Upper lobe of right lung (tissue), 1 donor: ENCODE results near the gene SSR1. TPM values are rescaled to one million over a fixed set of nuclear protein-coding genes. Genes with fewer than 3 reads are reported as not detected.
A peak's percentile ranks its signal among the peaks of the same experiment; 100 is the strongest.

Experiments
- ATAC-seq: fragments of 200-7000 bp; cut with Tn5 transposase; one replicate; pipeline ENCODE4 v1.9.1; 2020; ENCODE audit warnings: mild to moderate bottlenecking, moderate library complexity
- DNase-seq: peaks from one replicate; pipeline ENCODE4 v3.0.0-alpha.2; 2020
- H3K27ac ChIP-seq: fragments of 200-600 bp; one replicate; pipeline ENCODE4 v1.8.0; 2022
- H3K27me3 ChIP-seq: fragments of 200-600 bp; one replicate; pipeline ENCODE4 v1.8.0; 2022; ENCODE audit warnings: mild to moderate bottlenecking
- H3K36me3 ChIP-seq: fragments of 200-600 bp; one replicate; pipeline ENCODE4 v1.8.0; 2022
- H3K4me1 ChIP-seq: fragments of 200-600 bp; one replicate; pipeline ENCODE4 v1.8.0; 2022
- H3K4me3 ChIP-seq: fragments of 200-600 bp; one replicate; pipeline ENCODE4 v1.8.0; 2022; ENCODE audit warnings: mild to moderate bottlenecking
- H3K9me3 ChIP-seq: fragments of 200-600 bp; one replicate; pipeline ENCODE4 v1.8.0; 2022
- intact Hi-C: fragments of 100-400 bp; cut with DNase I; formaldehyde crosslinking; loops from one replicate; pipeline ENCODE4 v1.11.0; 2022
- total RNA-seq: library from RNA; stranded (reverse); fragmentation: NEBNext Ultra II Directional; extraction: Animal tissue kit (Norgen Biotek cat#: 25700); gene quantifications from one replicate; pipeline ENCODE4 v1.2.1, GENCODE V29; 2021
- TF ChIP-seq, protein P1 (sequence below): fragments of 200-600 bp; IDR thresholded peaks from one replicate; pipeline ENCODE4 v1.8.0; 2022; ENCODE audit warnings: antibody characterized with exemption
- donor health status: DM: no; HTN: yes; CAD: no; lungs with severe emphysema.

The SSR1 gene
- total RNA-seq, 1 donor from 2014 or later: 128 TPM

DNA sequence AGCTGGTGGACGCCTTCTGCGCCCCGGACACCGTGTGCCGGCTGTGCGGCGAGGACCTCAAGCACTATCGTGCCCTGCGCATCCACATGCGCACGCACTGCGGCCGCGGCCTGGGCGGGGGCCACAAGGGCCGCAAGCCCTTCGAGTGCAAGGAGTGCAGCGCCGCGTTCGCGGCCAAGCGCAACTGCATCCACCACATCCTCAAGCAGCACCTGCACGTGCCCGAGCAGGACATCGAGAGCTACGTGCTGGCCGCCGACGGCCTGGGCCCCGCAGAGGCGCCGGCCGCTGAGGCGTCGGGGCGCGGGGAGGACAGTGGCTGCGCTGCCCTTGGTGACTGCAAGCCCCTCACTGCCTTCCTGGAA lies 82.7 kb downstream of the SSR1 start:
- H3K36me3 ChIP-seq: peaks cover 78% of the 10 kb centered on the region
- TF ChIP-seq, protein P1, sequence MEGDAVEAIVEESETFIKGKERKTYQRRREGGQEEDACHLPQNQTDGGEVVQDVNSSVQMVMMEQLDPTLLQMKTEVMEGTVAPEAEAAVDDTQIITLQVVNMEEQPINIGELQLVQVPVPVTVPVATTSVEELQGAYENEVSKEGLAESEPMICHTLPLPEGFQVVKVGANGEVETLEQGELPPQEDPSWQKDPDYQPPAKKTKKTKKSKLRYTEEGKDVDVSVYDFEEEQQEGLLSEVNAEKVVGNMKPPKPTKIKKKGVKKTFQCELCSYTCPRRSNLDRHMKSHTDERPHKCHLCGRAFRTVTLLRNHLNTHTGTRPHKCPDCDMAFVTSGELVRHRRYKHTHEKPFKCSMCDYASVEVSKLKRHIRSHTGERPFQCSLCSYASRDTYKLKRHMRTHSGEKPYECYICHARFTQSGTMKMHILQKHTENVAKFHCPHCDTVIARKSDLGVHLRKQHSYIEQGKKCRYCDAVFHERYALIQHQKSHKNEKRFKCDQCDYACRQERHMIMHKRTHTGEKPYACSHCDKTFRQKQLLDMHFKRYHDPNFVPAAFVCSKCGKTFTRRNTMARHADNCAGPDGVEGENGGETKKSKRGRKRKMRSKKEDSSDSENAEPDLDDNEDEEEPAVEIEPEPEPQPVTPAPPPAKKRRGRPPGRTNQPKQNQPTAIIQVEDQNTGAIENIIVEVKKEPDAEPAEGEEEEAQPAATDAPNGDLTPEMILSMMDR: no peak
- H3K4me1 ChIP-seq: peaks cover 4% of the 10 kb centered on the region
- H3K9me3 ChIP-seq: no peaks in the 10 kb centered on the region
- H3K27me3 ChIP-seq: no peaks in the 10 kb centered on the region
- no peak for DNase-seq
- peak; percentile 13 for ATAC-seq
- no peak overlapping the region for H3K4me3 ChIP-seq
- no peak overlapping the region for H3K27ac ChIP-seq
- intact Hi-C loops: loop anchor here (10.0 kb wide), 1 partner anchor 126 kb away; the partner anchor contains the start of gene RREB1

DNA sequence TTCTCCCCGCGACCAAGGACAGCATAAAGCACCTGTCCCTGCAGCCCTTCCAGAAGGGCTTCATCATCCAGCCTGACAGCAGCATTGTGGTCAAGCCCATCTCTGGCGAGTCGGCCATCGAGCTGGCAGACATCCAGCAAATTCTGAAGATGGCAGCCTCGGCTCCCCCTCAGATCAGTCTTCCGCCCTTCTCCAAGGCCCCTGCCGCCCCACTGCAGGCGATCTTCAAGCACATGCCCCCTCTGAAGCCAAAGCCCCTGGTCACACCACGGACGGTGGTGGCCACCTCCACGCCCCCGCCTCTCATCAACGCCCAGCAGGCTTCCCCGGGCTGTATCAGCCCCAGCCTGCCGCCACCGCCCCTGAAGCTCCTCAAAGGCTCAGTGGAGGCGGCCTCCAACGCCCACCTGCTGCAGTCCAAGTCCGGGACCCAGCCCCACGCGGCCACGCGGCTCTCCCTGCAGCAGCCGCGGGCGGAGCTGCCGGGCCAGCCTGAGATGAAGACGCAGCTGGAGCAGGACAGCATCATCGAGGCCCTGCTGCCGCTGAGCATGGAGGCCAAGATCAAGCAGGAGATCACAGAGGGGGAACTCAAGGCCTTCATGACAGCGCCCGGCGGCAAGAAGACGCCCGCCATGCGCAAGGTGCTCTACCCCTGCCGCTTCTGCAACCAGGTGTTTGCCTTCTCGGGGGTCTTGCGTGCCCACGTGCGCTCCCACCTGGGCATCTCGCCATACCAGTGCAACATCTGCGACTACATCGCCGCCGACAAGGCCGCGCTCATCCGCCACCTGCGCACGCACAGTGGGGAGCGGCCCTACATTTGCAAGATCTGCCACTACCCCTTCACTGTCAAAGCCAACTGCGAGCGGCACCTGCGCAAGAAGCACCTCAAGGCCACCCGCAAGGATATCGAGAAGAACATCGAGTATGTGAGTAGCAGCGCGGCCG lies 83.3 kb downstream of the SSR1 start:
- TF ChIP-seq, protein P1: no peak
- H3K36me3 ChIP-seq: peaks cover 85% of the 10 kb centered on the region
- no peak for DNase-seq
- H3K4me1 ChIP-seq: peaks cover 4% of the 10 kb centered on the region
- no peak overlapping the region for H3K4me3 ChIP-seq
- intact Hi-C loops: loop anchor here (10.0 kb wide), 1 partner anchor 125 kb away; the partner anchor contains the start of gene RREB1
- no peaks in the 10 kb centered on the region for H3K9me3 ChIP-seq
- no peaks in the 10 kb centered on the region for H3K27me3 ChIP-seq
- no peak overlapping the region for H3K27ac ChIP-seq
- peak; percentile 13 for ATAC-seq

DNA sequence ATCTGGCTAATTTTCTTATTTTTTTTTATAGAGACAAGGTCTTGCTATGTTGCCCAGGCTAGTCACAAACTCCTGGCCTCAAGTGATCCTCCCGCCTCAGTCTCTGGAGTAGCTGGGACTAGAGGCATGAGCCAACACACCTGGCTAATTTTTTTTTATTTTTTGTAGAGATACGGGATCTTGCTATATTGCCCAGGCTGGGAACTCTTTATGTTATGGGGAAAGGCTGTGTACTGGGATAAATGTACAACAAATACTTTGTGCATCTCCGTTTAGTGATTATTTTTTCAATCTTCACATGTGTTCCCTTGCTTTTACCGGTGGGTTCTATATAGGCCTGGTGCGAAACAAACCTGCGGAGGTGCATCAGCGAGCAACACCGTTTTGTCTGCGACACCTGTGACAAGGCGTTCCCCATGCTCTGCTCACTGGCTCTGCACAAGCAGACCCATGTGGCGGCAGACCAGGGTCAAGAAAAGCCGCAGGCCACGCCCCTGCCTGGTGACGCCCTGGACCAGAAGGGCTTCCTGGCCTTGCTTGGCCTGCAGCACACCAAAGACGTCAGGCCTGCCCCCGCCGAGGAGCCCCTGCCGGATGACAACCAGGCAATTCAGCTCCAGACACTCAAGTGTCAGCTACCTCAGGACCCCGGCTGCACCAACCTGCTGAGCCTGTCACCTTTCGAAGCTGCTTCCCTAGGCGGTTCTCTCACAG lies 84.2 kb downstream of the SSR1 start:
- TF ChIP-seq, protein P1: no peak
- ATAC-seq (peak; percentile 18), DNase-seq (no peak)
- Histone ChIP-seq H3K9me3 (no peaks in the 10 kb centered on the region), H3K27me3 (no peaks in the 10 kb centered on the region), H3K36me3 (peaks cover 91% of the 10 kb centered on the region), H3K4me3 (no peak overlapping the region), H3K27ac (no peak overlapping the region), H3K4me1 (peaks cover 4% of the 10 kb centered on the region)
- intact Hi-C loops: no loop called here

DNA sequence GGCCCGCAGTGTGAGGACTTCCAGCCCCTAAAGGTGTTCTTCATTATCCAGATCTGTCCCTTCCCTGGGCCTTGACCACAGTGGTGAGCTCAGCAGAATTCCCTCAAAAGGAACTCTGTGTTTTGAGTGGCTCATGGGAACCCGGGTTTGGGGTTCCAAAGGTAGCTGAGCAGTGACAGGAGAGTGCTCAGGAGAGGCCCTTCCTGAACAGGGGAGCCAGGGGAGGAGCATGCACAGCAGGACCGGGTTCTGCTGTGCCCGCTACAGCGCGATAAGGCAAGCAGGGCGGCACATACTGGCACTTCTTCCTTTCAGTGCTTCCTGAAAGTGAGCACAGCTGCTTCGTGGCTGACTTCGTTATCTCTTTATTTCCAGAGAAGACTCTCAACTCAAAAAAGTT lies 88.3 kb downstream of the SSR1 start:
- peaks cover 13% of the 10 kb centered on the region for H3K4me1 ChIP-seq
- H3K9me3 ChIP-seq: no peaks in the 10 kb centered on the region
- TF ChIP-seq, protein P1: no peak
- ATAC-seq (peak; percentile 36), DNase-seq (no peak)
- peaks cover 84% of the 10 kb centered on the region for H3K36me3 ChIP-seq
- H3K27me3 ChIP-seq: no peaks in the 10 kb centered on the region
- no peak overlapping the region for H3K4me3 ChIP-seq
- no peak overlapping the region for H3K27ac ChIP-seq
- intact Hi-C loops: no loop called here

DNA sequence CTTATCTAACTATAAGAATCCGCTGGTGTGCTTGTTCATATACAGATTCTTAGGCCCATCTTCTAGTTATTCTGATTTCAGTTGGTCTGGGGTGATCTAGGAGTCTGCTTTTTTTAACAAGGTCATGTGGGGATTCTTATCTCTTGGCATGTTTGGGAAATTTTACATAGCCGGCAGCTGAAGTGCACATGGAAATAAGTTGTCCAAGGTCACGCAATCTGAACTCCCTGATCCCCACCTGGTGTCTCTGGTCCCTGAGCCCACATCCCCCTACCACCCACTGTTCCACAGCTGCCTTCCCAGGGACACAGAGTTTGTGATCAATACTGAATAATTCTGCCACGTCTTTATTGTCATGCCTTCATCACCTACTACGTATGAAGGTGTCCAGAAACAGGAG lies 90.8 kb downstream of the SSR1 start:
- ATAC-seq (no peak), DNase-seq (no peak)
- intact Hi-C loops: no loop called here
- Histone ChIP-seq H3K9me3 (no peaks in the 10 kb centered on the region), H3K4me1 (peaks cover 27% of the 10 kb centered on the region), H3K4me3 (no peak overlapping the region), H3K36me3 (peaks cover 60% of the 10 kb centered on the region), H3K27ac (no peak overlapping the region), H3K27me3 (no peaks in the 10 kb centered on the region)
- TF ChIP-seq, protein P1: no peak
